G401 (cell line): ENCODE results near the gene YY1. TPM values are rescaled to one million over a fixed set of nuclear protein-coding genes. Genes with fewer than 3 reads are reported as not detected.
"Not testable (repeated sequence)": the region's sequence is repeated elsewhere in the genome, so short reads cannot be mapped to it uniquely, and the experiment has no call there.

Experiments
- DNase-seq: peaks from one replicate; pipeline ENCODE4 v3.0.0-alpha.2; 2015; ENCODE audit warnings: low spot score
- in situ Hi-C: cut with HindIII; loops from 2 replicates; pipeline ENCODE4 v1.10.0; 2016; ENCODE audit warnings: low sequenced_read_pairs, mixed read lengths
- total RNA-seq: library from RNA; depleted of rRNA; stranded (reverse); fragments of >200 nt; shearing (Covaris generic); gene quantifications from 2 replicates; pipeline ENCODE4 v1.2.3, GENCODE V29; 2014; rRNA removed

The YY1 gene
- total RNA-seq = 60.4 and 70.4 TPM in 2 replicates

DNA sequence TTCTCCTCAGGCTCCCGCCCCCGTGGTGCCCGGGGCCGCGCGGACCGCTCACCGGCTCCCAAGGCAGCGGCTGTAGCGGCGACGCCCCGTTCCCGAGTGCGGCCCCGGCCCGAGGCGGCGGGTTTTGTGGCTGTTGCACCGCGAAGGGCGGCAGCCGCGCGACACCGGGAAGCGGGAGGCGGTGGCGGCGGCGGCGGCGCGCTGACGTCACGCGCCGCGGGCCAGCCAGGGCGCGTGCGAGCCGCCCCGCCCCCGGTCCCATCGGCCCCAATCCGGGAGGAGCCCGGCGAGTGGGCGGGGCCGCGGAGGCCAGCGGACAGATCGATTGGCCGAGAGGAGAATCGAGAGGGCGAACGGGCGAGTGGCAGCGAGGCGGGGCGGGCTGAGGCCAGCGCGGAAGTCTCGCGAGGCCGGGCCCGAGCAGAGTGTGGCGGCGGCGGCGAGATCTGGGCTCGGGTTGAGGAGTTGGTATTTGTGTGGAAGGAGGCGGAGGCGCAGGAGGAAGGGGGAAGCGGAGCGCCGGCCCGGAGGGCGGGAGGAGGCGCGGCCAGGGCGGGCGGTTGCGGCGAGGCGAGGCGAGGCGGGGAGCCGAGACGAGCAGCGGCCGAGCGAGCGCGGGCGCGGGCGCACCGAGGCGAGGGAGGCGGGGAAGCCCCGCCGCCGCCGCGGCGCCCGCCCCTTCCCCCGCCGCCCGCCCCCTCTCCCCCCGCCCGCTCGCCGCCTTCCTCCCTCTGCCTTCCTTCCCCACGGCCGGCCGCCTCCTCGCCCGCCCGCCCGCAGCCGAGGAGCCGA is at the start of gene YY1:
TSS of gene YY1 (plus strand) at position 726 of the 792 bp plus-strand sequence. CDS start 101 bp downstream, outside the sequence.
- peak; percentile 97 for DNase-seq

DNA sequence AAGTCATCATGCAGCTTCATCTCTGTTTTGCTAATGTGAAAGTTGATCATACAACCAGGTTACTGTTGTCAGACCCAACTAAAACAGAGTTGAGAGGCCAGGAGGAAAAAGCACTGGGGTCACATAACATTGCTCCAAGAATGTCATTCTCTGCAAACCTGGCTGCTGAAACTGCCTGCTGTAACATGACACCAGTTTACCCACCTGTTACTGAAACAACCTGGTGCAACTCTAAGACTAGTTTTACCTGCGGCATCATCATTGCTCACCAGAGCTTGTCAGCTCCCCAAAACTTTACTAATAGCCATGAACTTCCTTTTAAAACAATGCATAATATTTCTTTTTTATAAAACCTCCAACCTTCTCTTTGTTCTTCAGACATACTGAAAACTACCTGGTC is 48.8 kb upstream of the YY1 start:
- DNase-seq = no peak
- in situ Hi-C loops = no loop called here

More for the DNA sequence above, at the start of gene YY1:
- in situ Hi-C loops = no loop called here

DNA sequence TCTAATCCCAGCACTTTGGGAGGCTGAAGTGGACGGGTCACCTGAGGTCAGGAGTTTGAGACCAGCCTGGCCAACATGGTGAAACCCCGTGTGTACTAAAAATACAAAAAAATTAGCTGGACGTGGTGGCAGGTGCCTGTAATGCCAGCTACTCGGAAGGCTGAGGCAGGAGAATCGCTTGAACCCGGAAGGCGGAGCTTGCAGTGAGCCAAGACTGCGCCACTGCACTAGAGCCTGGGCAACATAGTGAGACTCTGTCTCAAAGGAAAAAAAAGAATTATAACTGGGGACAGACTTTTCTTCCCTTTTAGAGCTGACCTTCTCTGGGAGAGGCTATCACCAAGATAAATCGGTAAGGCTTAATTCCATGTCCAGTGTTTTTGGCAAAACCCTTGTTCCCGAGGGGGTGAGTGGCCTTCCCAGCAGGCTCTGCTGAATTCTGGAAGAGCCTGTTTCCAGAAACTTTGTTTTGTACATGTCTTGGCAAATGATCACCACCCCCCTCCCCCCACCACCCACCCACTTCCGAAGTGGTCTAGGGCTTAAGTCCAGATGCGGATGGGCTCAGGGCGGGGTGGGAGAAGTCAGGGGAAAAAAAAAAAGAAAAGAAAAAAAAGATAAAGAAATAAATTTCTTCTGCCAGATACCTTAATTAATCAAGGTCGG is 47.2 kb upstream of the YY1 start:
- in situ Hi-C loops = no loop called here
- DNase-seq = no peak

DNA sequence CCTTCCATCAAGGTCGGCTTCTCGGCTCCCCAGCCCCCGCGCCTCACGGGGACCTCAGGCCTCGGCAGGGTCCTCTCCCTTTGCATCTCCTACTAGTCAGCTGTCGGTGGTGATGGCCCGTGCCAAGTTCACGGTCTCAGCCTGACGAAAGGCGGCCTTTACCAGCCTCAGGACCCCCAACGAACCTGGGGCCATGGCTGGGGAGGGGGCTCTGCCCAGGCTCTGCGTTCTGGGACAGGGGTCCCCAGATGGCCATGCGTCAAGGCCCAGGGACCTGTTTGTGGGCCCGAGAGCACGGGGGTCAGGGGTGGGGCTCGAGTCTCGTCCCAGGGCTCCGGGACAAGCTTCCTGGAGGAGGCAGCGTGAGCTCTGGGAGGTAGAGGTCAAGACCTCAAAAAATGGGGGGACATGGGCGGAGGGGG is 46.7 kb upstream of the YY1 start:
- in situ Hi-C loops = no loop called here
- DNase-seq = no peak

DNA sequence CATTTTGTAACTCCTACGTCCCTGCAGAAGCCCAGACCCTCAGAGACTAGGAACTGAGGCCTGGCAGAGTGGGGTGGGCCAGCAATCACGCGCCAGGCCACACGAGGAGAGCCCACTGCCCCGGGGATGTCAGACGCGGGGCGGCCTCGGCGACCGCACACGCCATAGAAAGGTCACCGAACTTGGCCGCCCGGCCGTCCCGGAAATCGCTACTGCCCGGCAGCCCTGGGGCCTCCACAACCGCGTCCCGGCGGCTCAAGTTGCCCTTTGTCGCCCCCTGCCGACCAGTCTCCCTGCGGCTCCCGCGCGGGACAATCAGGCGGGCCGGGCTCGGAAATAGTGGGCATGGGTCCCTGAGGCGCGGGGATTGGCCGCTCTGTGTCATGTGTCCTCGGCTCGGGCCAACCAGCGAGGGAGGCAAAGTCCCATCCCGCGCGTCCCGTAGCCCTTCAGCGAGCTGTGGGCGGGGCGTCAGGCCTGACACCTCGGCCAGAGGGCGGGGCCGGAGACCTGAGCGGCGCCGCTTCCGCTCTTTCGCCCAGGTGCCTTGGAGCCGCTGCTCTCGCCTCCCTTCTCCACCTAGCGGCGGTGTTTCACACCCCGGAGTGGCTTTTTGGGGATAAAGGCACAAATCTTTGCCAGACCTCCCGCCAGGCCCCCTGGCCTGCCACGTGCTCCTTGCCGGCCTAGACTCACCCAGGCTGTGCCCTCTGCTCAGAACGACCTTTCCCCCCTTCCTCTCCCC is 46.1 kb upstream of the YY1 start:
- peak; percentile 98 for DNase-seq
- in situ Hi-C loops = no loop called here

DNA sequence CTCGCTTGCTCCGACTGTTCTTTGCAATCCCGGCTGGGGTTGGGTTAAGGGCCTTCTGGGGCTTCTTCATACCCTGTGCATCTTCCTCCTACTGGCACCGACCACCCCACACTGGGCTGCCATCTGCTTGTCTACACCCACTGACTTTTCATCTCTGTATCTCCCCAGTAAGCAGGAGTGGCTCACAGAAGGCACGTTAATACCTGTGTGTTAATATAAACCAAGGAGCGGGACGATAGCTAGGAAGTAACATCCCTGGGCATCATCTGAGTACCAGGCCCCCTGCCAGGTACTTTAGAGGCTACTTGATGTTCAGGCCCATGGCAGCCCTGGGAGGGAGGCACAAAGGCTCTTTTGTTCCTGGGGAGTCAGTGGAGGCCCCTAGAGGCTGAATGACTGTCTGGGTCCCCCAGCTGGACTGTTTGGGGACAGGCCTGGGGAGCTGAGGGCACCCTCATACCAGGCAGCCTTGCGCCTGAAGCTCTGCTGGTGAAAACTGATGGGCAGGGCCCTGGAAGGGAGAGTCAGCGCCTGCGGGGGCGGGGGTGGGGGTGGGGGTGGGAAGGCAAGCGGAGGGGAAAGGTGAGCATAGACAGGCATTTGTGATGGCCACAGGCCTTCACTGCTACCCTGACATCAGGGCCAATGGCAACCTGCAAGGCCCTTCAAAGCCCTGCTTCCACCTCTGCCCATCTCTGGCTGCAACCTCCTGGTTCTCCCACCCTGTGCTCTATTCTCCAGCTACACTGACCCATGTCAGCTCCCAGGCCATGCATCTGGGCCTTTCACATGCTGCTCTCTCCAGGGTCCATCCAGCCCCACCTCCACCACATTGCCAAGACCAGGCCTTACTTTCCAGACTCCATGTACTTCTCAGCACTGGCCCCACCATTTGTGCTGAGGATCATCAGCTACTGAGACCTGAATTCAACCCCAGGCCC is 45.3 kb upstream of the YY1 start:
- peak; percentile 45 for DNase-seq
- in situ Hi-C loops = no loop called here

DNA sequence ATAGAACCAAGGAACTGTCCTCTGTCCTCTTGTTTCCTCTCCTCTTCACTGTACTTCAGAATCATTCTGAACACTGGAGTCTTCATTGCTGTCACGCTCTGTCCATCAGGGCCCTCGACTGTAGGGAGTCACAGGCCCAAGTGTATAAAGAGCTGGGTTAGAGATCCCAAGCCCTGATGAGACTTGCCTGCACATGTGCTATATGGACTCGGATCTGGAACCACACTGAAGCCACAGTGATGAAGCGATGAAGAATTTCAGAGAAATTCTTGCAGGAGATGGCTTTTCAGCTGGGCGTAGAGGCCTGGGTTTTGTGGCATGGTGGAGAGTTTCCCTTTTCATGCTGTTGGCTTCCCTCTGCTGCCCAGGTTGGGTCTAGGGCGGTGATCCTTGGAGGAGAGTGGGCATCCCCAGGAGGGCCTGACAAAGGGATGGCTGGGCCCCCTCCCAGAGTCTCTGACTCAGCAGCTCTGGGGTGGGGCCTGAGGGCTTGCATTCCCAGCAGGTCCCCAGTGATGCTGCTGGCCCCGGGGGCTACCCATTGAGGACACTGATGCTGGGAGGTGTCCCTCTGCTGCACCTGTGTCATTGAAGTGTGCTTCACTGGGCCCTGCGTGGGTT is 39.6 kb upstream of the YY1 start:
- in situ Hi-C loops = no loop called here
- no peak for DNase-seq

DNA sequence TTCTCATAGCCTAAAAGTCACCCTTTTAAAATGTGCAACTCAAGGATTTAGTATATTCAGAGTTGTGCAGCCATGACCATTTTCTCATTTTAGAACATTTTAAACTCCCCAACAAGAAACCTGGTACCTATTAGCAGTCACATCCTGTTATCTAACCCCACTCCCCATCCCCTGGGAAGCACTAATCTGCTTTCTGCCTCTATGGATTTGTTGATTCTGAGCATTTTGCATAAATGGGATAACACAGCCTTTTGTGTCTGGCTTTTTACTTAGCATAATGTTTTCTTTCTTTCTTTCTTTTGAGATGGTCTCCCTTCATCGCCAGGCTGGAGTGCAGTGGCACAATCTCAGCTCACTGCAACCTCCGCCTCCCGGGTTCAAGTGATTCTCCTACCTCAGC is 38.6 kb upstream of the YY1 start:
- DNase-seq = no peak
- in situ Hi-C loops = no loop called here

DNA sequence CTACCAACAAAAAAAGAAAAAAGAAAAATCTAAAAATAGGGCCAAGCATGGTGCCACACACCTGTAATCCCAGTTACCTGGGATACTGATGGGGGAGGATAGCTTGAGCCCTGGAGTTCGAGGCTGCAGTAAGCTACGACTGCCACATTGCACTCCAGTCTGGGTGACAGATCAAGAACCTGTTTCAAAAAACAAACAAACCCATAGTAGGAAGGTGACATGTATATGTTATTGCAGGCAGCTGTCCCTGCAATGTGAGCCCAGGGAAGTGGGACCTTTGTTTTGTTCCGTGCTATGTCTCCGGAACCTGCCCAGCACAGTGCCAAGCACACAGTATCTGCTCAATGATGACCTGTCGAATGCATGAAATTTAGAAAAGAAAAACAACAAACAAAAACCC is 37.2 kb upstream of the YY1 start:
- no peak for DNase-seq
- in situ Hi-C loops = no loop called here

DNA sequence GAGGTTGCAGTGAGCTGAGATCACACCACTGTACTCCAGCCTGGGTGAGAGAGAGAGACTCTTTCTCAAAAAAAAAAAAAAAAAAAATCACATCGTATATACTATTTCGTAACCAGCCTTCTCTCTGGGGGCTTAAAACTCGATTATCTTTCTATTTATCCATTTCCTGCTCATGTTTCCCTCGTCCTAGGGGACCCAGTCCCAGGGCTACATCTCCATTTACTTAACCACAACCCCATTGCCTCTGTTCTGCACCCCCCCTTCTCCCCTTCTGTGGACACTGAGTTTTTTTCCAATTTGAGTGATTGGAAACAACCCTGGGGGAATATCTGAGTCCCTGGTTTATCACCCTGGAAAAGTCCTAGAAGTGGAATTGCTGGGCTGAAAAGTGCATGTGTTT is 36.2 kb upstream of the YY1 start:
- in situ Hi-C loops = no loop called here
- no peak for DNase-seq

DNA sequence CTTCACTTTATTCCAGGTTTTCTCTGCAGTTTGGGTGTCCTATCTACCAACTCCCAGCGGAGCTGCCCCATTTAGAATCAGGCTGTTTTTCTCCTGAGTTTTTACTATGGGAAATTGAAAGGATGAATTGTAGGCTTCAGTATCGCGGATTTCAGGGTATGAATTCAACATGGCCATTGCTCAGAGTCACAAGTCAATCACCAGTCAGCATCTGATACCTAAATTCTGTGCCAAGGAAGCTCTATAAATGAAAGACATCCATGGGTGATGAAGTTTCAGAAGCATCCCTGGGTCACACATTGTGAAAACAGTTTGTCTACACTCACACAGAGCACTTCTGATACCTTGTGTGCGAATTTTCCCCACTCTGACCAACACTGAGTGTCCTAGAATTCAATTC is 35.8 kb upstream of the YY1 start:
- in situ Hi-C loops = no loop called here
- DNase-seq = no peak

DNA sequence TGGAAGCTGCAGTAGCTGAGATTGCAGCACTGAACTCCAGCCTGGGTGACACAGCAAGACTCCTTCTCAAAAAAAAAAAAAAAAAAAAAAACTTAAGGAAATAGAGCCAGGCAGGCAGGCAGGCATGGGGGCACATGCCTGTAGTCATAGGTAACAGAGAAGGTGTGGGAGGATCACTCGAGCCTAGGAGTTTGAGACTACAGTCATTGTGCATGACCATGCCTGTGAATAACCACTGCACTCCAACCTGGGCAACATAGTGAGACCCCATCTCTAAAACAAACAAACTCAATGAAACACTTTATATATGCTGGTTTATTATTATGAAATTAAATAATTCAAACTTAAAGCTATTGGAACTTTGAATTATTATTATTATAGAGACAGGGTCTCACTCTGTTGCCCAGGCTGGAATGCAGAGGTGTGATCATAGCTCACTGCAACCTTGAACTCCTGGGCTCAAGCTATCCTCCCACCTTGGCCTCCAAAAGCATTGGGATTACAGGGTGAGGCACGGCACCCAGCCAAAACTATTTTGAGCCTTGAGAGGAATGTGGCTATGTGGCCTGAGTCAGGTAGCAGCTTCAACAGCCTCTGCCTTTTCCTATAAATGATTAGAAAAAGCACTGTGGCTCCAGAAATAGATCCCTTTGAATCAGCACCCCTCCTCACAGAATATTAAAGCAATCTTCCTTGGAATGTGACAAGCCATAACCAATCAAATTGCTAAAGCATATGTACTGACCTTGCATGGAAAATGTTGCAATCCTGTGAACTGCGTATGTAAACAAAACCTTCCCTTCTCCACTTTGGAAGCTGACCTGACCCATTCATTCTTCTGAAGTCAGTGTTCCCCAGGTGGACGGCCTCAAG is 34.7 kb upstream of the YY1 start:
- in situ Hi-C loops = no loop called here
- no peak for DNase-seq

DNA sequence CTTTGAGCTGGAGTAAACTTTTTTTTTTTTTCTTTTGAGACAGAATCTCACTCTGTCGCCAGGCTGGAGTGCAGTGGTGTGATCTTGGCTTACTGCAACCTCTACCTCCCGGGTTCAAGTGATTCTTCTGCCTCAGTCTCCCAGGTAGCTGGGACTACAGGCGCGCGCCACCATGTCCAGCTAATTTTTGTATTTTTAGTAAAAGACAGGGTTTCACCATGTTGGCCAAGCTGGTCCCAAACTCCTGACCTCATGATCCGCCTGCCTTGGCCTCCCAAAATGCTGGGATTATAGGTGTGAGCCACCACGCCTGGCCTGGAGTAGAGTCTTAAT is 34.1 kb upstream of the YY1 start:
- in situ Hi-C loops, DNase-seq: not testable (repeated sequence)

DNA sequence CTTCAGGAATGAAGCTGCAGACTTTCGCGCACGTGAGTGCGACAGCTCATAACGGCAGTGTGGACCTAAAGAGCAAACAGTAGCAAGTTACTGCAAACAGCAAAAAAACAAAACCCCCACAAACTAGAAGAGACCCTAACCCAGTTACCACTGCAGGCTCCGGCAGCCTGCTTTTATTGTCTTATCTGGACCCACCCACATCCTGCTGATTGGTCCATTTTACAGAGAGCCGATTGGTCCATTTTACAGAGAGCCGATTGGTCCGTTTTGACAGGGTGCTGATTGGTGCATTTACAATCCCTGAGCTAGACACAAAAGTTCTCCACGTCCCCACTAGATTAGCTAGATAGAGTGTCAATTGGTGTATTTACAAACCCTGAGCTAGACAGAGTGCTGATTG is 31.4 kb upstream of the YY1 start:
- DNase-seq, in situ Hi-C loops: not testable (repeated sequence)

DNA sequence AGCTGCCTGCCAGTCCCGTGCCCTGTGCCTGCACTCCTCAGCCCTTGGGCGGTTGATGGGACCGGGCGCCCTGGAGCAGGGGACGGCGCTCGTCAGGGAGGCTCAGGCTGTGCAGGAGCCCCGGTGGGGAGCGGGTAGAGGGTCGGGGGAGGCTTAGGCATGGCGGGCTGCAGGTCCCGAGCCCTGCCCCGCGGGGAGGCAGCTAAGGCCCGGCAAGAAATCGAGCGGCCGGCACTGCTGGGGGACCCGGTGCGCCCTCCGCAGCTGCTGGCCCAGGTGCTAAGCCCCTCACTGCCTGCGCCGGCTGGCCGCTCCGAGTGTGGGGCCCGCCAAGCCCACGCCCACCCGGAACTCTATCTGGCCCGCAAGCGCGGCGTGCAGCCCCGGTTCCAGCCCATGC is 30.8 kb upstream of the YY1 start:
- in situ Hi-C loops, DNase-seq: not testable (repeated sequence)

DNA sequence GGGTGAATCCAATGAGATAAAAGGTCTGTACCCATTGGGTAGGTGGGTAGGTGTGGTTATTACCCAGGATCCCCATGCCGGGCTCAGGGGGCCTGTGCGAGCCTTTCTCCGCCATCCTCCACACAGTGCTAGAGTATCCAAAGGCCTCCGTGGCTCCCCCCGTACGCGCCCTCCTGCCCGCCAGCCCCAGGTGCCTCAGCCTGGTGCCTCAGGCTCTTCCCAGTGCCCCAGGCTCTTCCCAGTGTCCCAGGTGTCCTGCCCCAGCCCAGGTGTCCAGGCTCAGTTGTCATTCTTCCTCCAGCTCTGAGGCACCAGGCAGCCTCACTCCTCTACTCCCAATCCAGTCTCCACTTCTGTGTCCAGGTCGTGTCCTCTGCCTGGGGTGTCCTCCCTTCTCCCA is 27.6 kb upstream of the YY1 start:
- in situ Hi-C loops = no loop called here
- no peak for DNase-seq

DNA sequence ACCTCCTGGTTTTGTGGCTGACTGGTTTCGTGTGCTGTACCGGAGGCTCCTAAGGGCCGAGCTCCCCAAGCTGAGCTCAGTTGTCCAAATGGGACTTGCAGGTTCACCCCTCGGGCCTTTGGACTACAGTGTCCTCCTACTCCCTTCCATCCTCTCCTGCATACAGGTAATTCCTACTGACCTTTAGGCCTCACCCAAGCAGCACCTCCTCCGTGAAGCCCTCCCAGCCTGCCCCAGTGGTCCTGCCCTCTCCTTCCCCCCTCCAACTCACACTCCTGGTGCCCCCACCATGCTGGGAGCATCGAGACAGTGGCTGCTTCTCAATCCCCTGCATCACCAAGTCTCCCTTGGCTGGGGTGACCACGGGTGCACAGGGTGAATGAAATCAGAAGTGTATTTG is 27.1 kb upstream of the YY1 start:
- DNase-seq = no peak
- in situ Hi-C loops = no loop called here
